ENCODE results near the gene FOXS1.

Gene FOXS1

DNA sequence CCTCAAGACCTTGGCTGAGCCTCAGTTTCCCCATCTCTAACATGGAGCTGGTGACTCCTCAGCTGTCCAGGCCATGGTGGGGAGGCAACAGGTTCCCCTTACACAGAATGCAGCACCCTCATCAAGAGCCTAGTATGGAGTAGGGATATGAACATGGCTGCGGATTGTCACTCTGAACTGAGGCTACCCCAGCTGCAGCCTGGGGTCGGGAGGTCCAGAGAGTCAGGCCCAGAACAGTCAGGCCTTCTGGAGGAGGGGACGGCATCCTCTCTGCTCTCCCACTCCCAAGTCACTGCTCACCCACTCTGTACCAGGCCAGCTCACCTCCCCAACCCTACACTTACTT lies 1.4 kb upstream of the FOXS1 start:
- DNase-seq (ENCODE audit: low read depth) = no peak
- no peak overlapping the region for H3K4me3 ChIP-seq (replicated peaks; ENCODE audit: low read depth, low read length)
- TF ChIP-seq, protein P1, sequence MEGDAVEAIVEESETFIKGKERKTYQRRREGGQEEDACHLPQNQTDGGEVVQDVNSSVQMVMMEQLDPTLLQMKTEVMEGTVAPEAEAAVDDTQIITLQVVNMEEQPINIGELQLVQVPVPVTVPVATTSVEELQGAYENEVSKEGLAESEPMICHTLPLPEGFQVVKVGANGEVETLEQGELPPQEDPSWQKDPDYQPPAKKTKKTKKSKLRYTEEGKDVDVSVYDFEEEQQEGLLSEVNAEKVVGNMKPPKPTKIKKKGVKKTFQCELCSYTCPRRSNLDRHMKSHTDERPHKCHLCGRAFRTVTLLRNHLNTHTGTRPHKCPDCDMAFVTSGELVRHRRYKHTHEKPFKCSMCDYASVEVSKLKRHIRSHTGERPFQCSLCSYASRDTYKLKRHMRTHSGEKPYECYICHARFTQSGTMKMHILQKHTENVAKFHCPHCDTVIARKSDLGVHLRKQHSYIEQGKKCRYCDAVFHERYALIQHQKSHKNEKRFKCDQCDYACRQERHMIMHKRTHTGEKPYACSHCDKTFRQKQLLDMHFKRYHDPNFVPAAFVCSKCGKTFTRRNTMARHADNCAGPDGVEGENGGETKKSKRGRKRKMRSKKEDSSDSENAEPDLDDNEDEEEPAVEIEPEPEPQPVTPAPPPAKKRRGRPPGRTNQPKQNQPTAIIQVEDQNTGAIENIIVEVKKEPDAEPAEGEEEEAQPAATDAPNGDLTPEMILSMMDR (IDR thresholded peaks at IDR 0.05; ENCODE audit: low read length, missing control alignments) = no peak

DNA sequence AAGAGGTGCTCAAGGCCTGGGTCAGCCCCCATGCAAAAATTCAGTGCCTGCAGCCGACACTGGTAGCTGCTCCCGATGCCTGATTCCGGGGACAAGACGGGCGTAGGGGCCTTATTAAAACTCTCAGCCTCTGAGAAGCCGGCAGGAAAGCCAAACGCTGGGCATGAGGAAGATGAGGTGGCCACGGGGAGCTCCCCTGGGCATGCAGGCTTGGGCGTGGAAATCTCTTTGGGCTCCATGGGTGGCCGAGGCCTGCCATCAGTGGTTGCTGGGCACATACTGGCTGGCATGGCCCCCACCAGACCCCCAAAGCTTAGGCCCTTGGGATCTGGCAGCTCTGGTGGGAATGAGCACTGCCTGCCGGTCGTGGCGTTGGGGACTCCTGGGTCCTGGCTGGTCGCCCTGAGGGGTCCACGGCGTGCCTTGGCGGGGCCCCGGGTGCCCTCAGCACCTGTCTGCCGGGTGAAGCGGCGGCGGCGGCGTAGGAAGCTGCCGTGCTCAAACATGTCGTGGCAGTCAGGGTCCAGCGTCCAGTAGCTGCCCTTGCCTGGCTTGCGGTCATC lies 586 bp downstream of the FOXS1 start:
- DNase-seq (ENCODE audit: low read depth) = no peak
- TF ChIP-seq, protein P1 (IDR thresholded peaks at IDR 0.05; ENCODE audit: low read length, missing control alignments) = no peak
- no peak overlapping the region for H3K4me3 ChIP-seq (replicated peaks; ENCODE audit: low read depth, low read length)

DNA sequence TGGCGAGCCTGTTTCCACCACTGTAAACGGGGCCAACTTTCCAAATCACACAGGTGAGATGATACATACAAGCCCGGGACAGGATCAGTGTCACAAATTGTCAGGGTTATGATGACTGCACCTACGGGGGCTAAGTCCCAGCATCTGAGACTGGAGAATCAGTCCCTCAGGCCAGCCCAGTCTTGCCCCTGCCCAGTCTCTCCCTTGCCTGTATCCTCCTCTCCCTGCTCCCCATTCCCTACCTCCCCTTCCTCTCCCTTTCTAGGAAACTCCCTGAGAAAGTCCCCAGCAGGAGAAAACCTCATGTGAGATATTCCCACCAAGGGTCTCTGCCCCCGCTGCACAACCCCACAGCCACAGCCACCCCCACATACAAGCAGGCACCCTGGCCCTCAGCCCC lies 1.5 kb downstream of the FOXS1 start:
- H3K4me3 ChIP-seq (replicated peaks; ENCODE audit: low read depth, low read length) = no peak overlapping the region
- TF ChIP-seq, protein P1 (IDR thresholded peaks at IDR 0.05; ENCODE audit: low read length, missing control alignments) = no peak
- DNase-seq (ENCODE audit: low read depth) = no peak

DNA sequence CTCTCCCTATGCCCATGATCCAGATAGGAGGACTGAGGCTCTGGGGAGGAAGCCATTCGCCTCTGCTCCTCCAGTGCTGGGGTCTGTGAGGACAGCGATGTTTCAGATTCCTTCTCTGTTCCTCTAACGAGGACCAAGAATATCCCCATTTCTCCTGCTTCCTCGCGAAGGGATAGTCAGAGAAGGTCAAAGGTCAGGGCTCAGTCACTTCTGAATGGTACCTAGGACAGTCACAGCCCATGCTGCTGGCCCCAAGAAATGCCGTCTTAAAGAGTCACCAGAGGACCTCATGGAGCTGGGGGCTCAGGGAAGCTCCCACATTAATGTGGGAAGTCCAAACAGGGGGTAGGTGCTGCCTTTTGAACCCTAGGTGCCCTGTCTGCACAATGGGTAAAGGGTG lies 2.1 kb downstream of the FOXS1 start:
- TF ChIP-seq, protein P1 (IDR thresholded peaks at IDR 0.05; ENCODE audit: low read length, missing control alignments) = no peak
- H3K4me3 ChIP-seq (replicated peaks; ENCODE audit: low read depth, low read length) = no peak overlapping the region
- DNase-seq (ENCODE audit: low read depth) = no peak

DNA sequence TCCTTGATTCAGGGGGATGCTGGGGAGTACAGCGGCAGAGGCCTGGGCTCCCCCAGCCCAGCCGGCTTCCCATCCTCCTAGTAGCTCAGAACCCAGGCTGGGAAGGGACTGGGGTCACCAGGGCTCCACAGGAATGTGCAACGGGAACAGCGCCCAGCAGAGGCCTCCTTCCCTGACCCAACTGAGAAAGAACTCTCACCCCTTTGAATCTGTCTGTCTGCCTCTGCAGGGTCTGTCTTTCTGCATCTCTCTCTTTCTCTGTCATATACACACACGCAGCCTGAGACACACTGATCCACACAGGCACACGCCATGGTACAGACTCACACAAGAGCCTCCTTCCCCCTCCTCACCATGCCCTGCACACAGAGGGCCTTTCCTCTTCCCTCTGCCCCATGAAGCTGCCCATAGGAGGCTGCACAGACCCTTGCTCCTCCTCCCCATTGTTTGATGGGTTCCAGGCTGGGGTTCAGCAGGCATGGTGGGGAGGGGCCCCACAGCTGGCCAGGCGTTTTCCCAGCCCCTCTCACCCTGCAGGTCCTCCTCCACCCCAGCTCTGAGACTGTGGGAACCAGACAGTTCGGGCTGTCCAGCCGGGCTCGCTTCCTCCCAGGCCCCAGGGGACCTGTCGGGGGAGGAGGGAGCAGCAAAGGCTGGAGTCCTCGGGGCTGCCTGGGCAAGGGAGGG lies 2.8 kb downstream of the FOXS1 start:
- DNase-seq (ENCODE audit: low read depth) = peak; percentile 83
- TF ChIP-seq, protein P1 (IDR thresholded peaks at IDR 0.05; ENCODE audit: low read length, missing control alignments) = no peak
- no peak overlapping the region for H3K4me3 ChIP-seq (replicated peaks; ENCODE audit: low read depth, low read length)

DNA sequence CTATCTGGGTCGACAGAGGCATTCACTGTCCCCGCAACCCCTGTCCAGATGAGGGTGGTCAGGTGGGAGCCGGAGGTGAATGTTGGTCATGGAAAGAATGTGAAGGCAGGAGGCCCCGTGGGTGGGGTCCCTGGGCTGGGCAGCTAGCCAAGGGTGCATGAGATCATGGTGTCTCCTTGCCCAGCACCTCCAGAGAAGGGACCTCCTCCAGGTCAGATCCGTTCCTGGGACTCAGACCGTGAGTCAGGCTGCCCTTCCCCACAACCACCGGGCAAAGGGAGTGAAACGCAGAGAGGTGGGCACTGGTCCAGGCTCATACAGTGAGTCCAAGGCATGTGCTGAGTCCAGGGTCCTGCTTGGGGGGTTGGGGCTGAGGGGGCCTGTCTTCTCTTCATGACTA lies 3.5 kb downstream of the FOXS1 start:
- TF ChIP-seq, protein P1 (IDR thresholded peaks at IDR 0.05; ENCODE audit: low read length, missing control alignments) = no peak
- DNase-seq (ENCODE audit: low read depth) = peak; percentile 84
- no peak overlapping the region for H3K4me3 ChIP-seq (replicated peaks; ENCODE audit: low read depth, low read length)

Data from fibroblast of pulmonary artery (primary cell).